Stimulated activated CD8-positive, alpha-beta memory T cell treated with anti-CD3 and anti-CD28 coated beads, Interleukin-4, amount 100 ng/mL, for 4 hours (primary cell): ENCODE results near the gene ARMCX4.
"Not testable (repeated sequence)": the region's sequence is repeated elsewhere in the genome, so short reads cannot be mapped to it uniquely, and the experiment has no call there.

Source experiments
- DNase-seq, 2 donors: peaks; one replicate each; pipeline ENCODE4 v3.0.0-alpha.2; 2020; ENCODE audit warnings: low read depth in 2 of 2, low spot score in 1 of 2

The ARMCX4 gene

DNA sequence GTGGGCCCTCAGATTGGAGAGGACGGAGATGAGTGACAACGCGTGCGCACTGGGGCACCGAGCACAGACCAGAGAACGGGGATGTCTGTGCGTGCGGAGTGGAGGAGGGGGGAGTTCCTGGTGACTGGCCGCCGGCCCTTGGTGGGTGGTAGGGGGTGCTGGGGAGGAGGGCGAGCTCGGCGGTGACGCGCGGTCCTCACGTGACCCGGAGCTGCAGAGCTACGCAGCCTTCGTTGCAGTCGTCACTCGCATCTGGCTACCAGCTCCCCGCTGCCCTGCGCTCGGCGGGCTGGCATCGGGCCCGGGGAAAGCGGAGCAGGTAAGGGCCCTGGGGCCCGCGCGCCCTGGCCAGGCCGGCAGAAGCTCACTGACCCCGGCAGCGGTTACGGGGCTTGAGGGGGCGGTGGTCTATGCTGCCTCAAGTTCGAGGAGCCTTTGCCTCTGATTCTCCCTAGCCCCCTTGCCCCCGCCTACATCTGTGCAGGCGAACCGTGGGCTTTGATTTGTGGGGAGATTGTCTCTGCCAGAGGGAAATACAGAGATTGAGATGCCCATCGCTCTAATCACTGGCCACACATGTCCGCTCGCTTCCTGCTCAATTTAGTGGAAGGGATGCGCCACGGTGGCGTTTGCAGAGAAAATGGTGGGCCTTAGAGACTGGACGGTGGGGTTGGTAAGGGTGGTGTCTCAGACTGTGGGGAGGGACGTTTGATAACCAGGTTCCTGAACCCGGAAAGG is at the start of gene ARMCX4:
Gene ARMCX4 (plus strand): TSS at position 245 of the 738 bp plus-strand sequence. CDS start 3,134 bp downstream, outside the sequence.
- DNase-seq, result peak in 1 of 2 donors; percentile 19

GRCh38 chrX:101442085-101442484 is 43.2 kb upstream of the ARMCX4 start:
- no peak for DNase-seq

- DNase-seq, result no peak
Observed at GRCh38 chrX:101449279-101449678, 36.0 kb upstream of the ARMCX4 start.

DNA sequence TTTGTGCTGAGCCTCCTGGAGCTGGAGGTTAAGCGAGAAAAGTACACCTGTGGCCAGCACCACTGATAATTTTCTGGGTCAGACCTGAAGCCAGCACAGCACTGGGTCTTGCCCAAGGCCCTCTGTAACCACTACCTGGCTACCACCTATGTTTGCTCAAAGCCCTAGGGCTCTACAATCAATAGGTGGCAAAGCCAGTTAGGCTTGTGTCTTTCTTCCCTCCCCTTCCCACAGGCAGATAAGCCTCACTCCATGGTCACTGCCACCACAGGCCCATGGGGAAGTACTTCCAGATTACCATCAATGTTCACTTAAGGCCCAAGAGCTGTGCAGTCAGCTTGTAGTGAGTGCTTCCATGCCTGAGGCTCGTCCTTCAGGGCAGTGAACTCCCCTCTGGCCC is 35.2 kb upstream of the ARMCX4 start:
- no peak for DNase-seq

DNA sequence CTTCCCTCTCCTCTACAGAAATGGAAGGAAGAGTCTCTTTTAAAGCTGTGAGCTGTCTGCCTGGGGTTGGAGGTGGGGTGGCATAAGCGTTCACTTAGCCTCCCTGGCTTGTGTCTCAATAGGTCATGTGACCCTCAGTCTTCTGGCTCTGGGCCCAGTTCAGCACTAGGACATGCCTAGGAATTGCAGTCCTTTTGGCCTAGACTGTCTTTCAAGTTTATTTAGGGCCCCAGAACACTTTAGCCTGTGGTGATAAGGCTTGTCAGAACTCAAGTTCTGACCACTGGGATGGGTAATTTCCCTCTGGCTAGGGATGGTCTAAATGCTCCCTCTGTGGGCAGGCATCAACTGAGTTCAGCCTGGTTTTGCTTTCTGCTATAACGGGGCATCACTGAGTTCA is 34.3 kb upstream of the ARMCX4 start:
- no peak for DNase-seq

- no peak for DNase-seq
Observed at GRCh38 chrX:101452056-101452455, 33.2 kb upstream of the ARMCX4 start.

DNA sequence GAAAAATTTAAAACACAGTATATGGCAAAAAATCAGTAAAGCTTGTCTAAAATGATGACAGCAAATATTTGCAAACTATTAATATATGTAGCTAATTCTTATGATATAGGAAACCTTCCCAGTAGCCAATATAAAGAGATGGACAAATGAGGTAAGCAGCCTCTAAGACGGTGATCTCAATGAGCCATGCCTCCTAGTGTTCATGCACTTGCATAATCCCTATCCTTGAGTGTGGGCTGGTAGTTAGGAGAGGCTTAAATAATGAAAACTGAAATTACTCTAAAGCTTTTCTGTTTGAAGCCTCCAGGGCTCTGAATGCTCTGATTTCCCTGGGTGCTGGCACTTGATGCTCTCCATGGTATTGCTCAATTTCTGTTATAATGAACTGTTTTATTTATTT is 24.6 kb upstream of the ARMCX4 start:
- no peak for DNase-seq

GRCh38 chrX:101462892-101463291 is 22.4 kb upstream of the ARMCX4 start:
- DNase-seq, result no peak

- no peak for DNase-seq
Observed at GRCh38 chrX:101478366-101478765, 6.9 kb upstream of the ARMCX4 start.

DNA sequence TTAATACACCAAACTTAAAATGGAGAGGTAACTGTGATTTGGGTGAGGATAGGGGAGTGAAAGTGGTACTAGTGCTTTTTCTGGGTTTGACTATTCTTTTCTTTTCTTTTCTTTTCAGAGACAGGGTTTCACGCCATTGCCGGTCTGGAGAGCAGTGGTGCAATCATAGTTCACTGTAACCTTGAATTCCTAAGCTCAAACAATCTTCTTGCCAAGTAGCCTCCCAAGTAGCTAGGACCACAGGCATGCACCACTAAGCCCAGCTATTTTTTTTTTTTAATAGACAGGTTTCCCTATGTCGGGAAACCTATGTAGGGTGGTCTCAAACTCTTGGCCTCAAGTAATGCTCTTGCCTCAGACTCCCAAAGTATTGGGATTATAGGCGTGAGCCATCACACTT is 3.0 kb upstream of the ARMCX4 start:
- DNase-seq, result no peak

DNA sequence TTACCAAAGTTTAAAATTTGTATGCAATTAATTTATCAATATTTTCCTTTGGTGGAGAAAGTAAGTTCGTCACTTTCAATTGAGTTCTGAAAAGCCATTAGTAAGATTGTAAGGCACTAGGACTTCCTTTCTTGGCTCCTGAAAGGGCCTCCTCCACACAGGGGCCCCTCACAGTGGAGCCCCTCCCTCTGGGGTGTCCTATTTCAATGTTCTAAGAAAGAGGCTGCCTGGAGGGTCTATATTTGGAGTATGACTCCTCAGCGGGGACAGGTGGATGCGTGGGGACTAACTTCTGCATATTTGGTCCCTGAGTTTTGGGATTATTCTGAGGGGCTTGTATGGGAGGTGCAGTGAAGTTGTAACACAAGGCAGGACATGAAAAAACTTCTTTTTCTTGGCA is 1.6 kb upstream of the ARMCX4 start:
- no peak for DNase-seq

GRCh38 chrX:101484135-101484534 is 1.1 kb upstream of the ARMCX4 start:
- DNase-seq, result no peak

- DNase-seq, result no peak
Observed at GRCh38 chrX:101488796-101489195, 3.5 kb downstream of the ARMCX4 start.

GRCh38 chrX:101491943-101492342 is 6.7 kb downstream of the ARMCX4 start:
- DNase-seq, result no peak

GRCh38 chrX:101493225-101493624 is 8.0 kb downstream of the ARMCX4 start:
- DNase-seq, result no peak

DNA sequence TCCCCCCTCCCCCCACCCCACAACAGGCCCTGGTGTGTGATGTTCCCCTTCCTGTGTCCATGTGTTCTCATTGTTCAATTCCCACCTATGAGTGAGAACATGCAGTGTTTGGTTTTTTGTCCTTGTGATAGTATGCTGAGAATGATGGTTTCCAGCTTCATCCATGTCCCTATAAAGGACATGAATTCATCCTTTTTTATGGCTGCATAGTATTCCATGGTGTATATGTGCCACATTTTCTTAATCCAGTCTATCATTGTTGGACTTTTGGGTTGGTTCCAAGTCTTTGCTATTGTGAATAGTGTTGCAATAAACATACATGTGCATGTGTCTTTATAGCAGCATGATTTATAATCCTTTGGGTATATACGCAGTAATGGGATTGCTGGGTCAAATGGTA is 17.7 kb downstream of the ARMCX4 start:
- not testable (repeated sequence) for DNase-seq

DNA sequence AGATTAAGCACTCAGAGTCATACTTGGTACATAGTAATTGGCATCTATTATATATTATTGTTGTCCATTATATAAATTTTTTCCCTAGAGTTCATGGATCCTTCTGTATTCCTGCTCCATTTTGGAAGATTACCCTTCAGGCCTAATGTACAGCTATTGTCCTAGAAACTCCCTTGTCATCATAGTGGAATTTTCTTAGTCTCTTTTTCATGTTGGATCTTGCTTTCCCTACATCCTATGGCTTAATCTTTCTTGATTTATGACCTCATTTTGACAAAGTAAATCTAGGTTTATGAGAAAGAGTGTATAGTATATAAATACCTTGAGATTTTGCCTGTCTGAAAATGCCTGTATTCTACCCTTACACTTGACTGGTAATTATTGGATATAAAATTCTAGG is 22.1 kb downstream of the ARMCX4 start:
- DNase-seq, result no peak

- no peak for DNase-seq
Observed at GRCh38 chrX:101507986-101508385, 22.7 kb downstream of the ARMCX4 start.

GRCh38 chrX:101530944-101531343 is 45.7 kb downstream of the ARMCX4 start:
- no peak for DNase-seq
